Panc1 (cell line): Measurements from ENCODE around the gene GPHN.

Source experiments
- CTCF ChIP-seq: fragments of 450-650 bp; IDR thresholded peaks from 2 replicates; pipeline ENCODE4 v1.5.1; 2017; ENCODE audit warnings: mild to moderate bottlenecking
- POLR2AphosphoS5 ChIP-seq: IDR thresholded peaks from 2 replicates; pipeline ENCODE4 v1.6.1; 2012; ENCODE audit warnings: mild to moderate bottlenecking, low read depth, low read length, moderate library complexity
- REST ChIP-seq, 2 experiments: IDR thresholded peaks; 2 replicates each; pipeline ENCODE4 v1.6.1; 2011 to 2012; ENCODE audit warnings: low read depth in 2 of 2, control low read depth in 1 of 2, low read length in 1 of 2, mild to moderate bottlenecking in 1 of 2, moderate library complexity in 1 of 2; ENCODE audit not compliant: insufficient read depth in 1 of 2
- SIN3A ChIP-seq: IDR thresholded peaks from 2 replicates; pipeline ENCODE4 v1.6.1; 2012; ENCODE audit warnings: low read depth, mild to moderate bottlenecking, low read length, moderate library complexity, borderline replicate concordance; ENCODE audit not compliant: insufficient read depth
- TCF7L2 ChIP-seq: IDR thresholded peaks from 2 replicates; pipeline ENCODE4 v1.6.1; 2011; ENCODE audit warnings: mild to moderate bottlenecking, low read depth, low read length, inconsistent platforms

GRCh38 chr14:66511849-66512248 lies 3.9 kb downstream of the GPHN start:
- TF ChIP-seq CTCF (no peak), REST (IDR thresholded peaks at IDR 0.05; ENCODE audit: insufficient read depth in 1 of 2, low read depth in 2 of 2, low read length in 1 of 2) (no peak), TCF7L2 (no peak), POLR2AphosphoS5 (no peak), SIN3A (no peak)
